ENCODE results near the gene MEIS3. TPM values are rescaled to one million over a fixed set of nuclear protein-coding genes. Genes with fewer than 3 reads are reported as not detected.

The MEIS3 gene
- polyA plus RNA-seq, 1 of the 3 experiments (the other 2 are of a cell fraction): 69.8 TPM

- Histone ChIP-seq H3K9ac (no peak overlapping the region), H3F3A (replicated peaks; ENCODE audit: insufficient read depth) (peaks cover 14% of the 10 kb centered on the region), H3K36me3 (replicated peaks in 1 of 2; ENCODE audit: control insufficient read depth in 1 of 2, insufficient read depth in 2 of 2, low read length in 1 of 2) (no peaks in the 10 kb centered on the region), H3K4me1 (ENCODE audit: control insufficient read depth in 1 of 2, insufficient read depth in 2 of 2, low read depth in 1 of 2, low read length in 1 of 2) (peaks cover 4 to 12% of the 10 kb centered on the region in 2 experiments; a peak in 2 of 4 replicates), H3K27ac (ENCODE audit: low read depth in 2 of 2, low read length in 1 of 2) (no peak overlapping the region), H3K27me3 (ENCODE audit: insufficient read depth) (no peaks in the 10 kb centered on the region), H2AFZ (ENCODE audit: low read depth) (no peak overlapping the region), H3K9me2 (no peaks in the 10 kb centered on the region), H3K4me2 (no peak overlapping the region), H4K20me1 (ENCODE audit: insufficient read depth) (no peaks in the 10 kb centered on the region), H3K4me3 (ENCODE audit: low read depth in 2 of 2, low read length in 1 of 2) (no peak overlapping the region), H3K79me2 (ENCODE audit: insufficient read depth) (no peaks in the 10 kb centered on the region), H3K9me3 (no peaks in the 10 kb centered on the region)
- ChIA-PET CTCF (interaction anchor here (1.5 kb wide), 1 partner anchor 268 kb away, joined by 7 read pairs; no protein-coding TSS in a partner anchor), POLR2A (no interaction called here)
- 94% methylated on average over 65 of the region's 69 CpGs for WGBS (ENCODE audit: low lambda C conversion rate)
- DNase-seq: no peak
- TF ChIP-seq REST (IDR thresholded peaks at IDR 0.05; ENCODE audit: low read depth, low read length) (no peak), POLR2AphosphoS5 (IDR thresholded peaks at IDR 0.05; ENCODE audit: low read depth, low read length) (no peak), TCF12 (IDR thresholded peaks at IDR 0.05) (no peak), USF1 (IDR thresholded peaks at IDR 0.05; ENCODE audit: borderline replicate concordance, low read depth) (no peak), RFX5 (IDR thresholded peaks at IDR 0.05; ENCODE audit: low read length) (no peak), JUND (IDR thresholded peaks at IDR 0.05) (no peak), NFIC (IDR thresholded peaks at IDR 0.05; ENCODE audit: borderline replicate concordance) (no peak), TEAD4 (IDR thresholded peaks at IDR 0.05; ENCODE audit: borderline replicate concordance, insufficient read depth) (no peak), SIN3A (IDR thresholded peaks at IDR 0.05; ENCODE audit: borderline replicate concordance, low read depth, low read length) (no peak), EP300 (IDR thresholded peaks at IDR 0.05; ENCODE audit: borderline replicate concordance in 1 of 2, low read depth in 1 of 2, low read length in 1 of 2) (no peak), FOXJ3 (CRISPR knock-in tag; IDR thresholded peaks at IDR 0.05) (no peak), CHD2 (IDR thresholded peaks at IDR 0.05; ENCODE audit: low read length, partially characterized antibody) (no peak), MAX (IDR thresholded peaks at IDR 0.05; ENCODE audit: low read depth) (no peak), GATA2 (CRISPR knock-in tag; IDR thresholded peaks at IDR 0.05) (no peak), USF2 (IDR thresholded peaks at IDR 0.05; ENCODE audit: borderline replicate concordance, low read depth, low read length) (no peak), EZH2phosphoT487 (IDR thresholded peaks at IDR 0.05; ENCODE audit: borderline replicate concordance, low read depth) (no peak)
Measured at GRCh38 chr19:47430041-47430802, 10.9 kb upstream of the MEIS3 start.

All from SK-N-SH (cell line).